ENCODE measurements around the gene SLC4A8.

SLC4A8 gene

DNA sequence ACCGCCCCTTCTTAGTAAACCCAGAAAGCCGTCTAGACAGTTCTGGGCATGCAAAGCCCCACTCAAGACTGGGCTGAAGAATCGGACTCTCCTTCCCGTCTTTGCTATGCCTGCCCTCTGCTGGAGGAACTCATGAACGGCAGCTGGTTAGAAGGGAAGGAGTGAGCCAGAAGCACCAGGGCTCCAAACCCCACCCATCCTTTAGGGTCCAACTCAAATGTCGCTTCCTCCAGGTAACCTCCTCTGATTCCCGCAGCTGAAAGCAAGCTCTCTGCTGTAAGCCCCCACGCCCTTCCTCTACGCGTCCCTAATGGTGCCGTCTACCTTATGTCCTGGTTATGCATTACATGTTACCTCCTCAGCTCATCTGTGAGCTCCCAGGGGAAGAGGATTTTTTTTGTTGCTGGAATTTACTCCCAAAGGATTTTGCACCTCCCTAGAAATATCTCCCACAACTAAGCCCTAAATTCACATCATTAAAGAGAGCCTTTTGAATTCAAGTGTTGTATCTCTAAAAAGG, 107.4 kb downstream of the SLC4A8 start:
- Histone ChIP-seq H3K36me3 (ENCODE audit: control insufficient read depth in 1 of 2, insufficient read depth in 2 of 2, low read depth in 1 of 2, low read length in 2 of 2) (no peaks in the 10 kb centered on the region), H4K91ac (ENCODE audit: low read length) (no peak overlapping the region), H2AFZ (ENCODE audit: low read depth, low read length) (no peak overlapping the region), H2AK5ac (ENCODE audit: low read length, severe bottlenecking) (no peak overlapping the region), H2BK12ac (ENCODE audit: low read length in 2 of 2) (no peak overlapping the region), H3K4ac (ENCODE audit: low read depth in 1 of 2, low read length in 2 of 2) (no peak overlapping the region), H3K4me3 (ENCODE audit: insufficient read depth in 1 of 2, low read depth in 1 of 2, low read length in 2 of 2) (no peak overlapping the region), H3K27me3 (ENCODE audit: control insufficient read depth in 1 of 2, insufficient read depth in 1 of 2, low read length in 2 of 2) (peaks cover 28 to 37% of the 10 kb centered on the region in 2 experiments), H4K8ac (ENCODE audit: low read length) (no peak overlapping the region), H3K4me2 (ENCODE audit: low read length, poor library complexity, severe bottlenecking) (no peak overlapping the region), H2BK15ac (ENCODE audit: low read depth, poor library complexity, severe bottlenecking) (no peak overlapping the region), H2BK120ac (ENCODE audit: low read depth, low read length) (no peak overlapping the region), H3K9ac (ENCODE audit: low read length) (peak overlapping the region; percentile 39), H3K14ac (ENCODE audit: low read length in 2 of 2) (no peak overlapping the region), H3K27ac (ENCODE audit: low read length, poor library complexity, severe bottlenecking) (no peak overlapping the region), H3K18ac (ENCODE audit: low read depth in 1 of 2, low read length in 2 of 2) (no peak overlapping the region), H3K23ac (ENCODE audit: low read length in 2 of 2) (no peak overlapping the region), H3K79me1 (replicated peaks; ENCODE audit: low read length, poor library complexity, severe bottlenecking) (no peaks in the 10 kb centered on the region), H3K9me3 (ENCODE audit: control insufficient read depth, low read length) (no peaks in the 10 kb centered on the region), H3K4me1 (ENCODE audit: control insufficient read depth, insufficient read depth, low read depth, low read length) (peaks cover 3% of the 10 kb centered on the region), H2BK5ac (ENCODE audit: low read depth, low read length, poor library complexity, severe bottlenecking) (no peak overlapping the region)
- 0% methylated on average over 8 of the region's 11 CpGs for WGBS
- peak; percentile 76 for DNase-seq

DNA sequence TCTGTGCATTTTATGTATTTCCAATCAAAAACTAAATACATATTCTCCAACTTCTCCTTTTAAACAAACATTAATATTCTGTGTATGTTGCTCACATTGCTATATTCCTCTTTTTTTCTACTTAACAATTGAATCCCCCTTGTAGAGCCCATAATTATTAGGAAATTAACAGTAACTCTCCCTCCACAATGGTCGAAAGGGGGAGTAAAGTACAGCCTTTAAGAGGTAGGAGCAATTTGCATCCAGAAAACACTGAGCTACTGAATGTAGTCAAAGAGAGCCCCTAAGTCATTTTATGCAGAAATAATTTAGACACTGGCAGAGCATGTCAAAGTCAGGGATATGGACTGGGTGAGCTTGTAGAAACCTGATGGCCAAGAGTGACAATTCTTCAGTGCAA, 109.2 kb downstream of the SLC4A8 start:
- Histone ChIP-seq H3K18ac (ENCODE audit: low read depth in 1 of 2, low read length in 2 of 2) (no peak overlapping the region), H2BK15ac (ENCODE audit: low read depth, poor library complexity, severe bottlenecking) (no peak overlapping the region), H3K23ac (ENCODE audit: low read length in 2 of 2) (no peak overlapping the region), H3K79me1 (replicated peaks; ENCODE audit: low read length, poor library complexity, severe bottlenecking) (no peaks in the 10 kb centered on the region), H3K14ac (ENCODE audit: low read length in 2 of 2) (no peak overlapping the region), H3K9ac (ENCODE audit: low read length) (no peak overlapping the region), H3K4me3 (ENCODE audit: insufficient read depth in 1 of 2, low read depth in 1 of 2, low read length in 2 of 2) (no peak overlapping the region), H2BK5ac (ENCODE audit: low read depth, low read length, poor library complexity, severe bottlenecking) (no peak overlapping the region), H2AK5ac (ENCODE audit: low read length, severe bottlenecking) (no peak overlapping the region), H3K36me3 (ENCODE audit: control insufficient read depth in 1 of 2, insufficient read depth in 2 of 2, low read depth in 1 of 2, low read length in 2 of 2) (no peaks in the 10 kb centered on the region), H2AFZ (ENCODE audit: low read depth, low read length) (no peak overlapping the region), H3K4me1 (ENCODE audit: control insufficient read depth, insufficient read depth, low read depth, low read length) (peaks cover 3% of the 10 kb centered on the region), H2BK12ac (ENCODE audit: low read length in 2 of 2) (no peak overlapping the region), H3K9me3 (ENCODE audit: control insufficient read depth, low read length) (no peaks in the 10 kb centered on the region), H2BK120ac (ENCODE audit: low read depth, low read length) (no peak overlapping the region), H3K27me3 (ENCODE audit: control insufficient read depth in 1 of 2, insufficient read depth in 1 of 2, low read length in 2 of 2) (peaks cover 30 to 33% of the 10 kb centered on the region in 2 experiments), H4K8ac (ENCODE audit: low read length) (no peak overlapping the region), H3K4me2 (ENCODE audit: low read length, poor library complexity, severe bottlenecking) (no peak overlapping the region), H3K27ac (ENCODE audit: low read length, poor library complexity, severe bottlenecking) (no peak overlapping the region), H4K91ac (ENCODE audit: low read length) (no peak overlapping the region), H3K4ac (ENCODE audit: low read depth in 1 of 2, low read length in 2 of 2) (no peak overlapping the region)
- 0% methylated on average over 1 of the region's 1 CpG for WGBS
- DNase-seq: peak; percentile 33

DNA sequence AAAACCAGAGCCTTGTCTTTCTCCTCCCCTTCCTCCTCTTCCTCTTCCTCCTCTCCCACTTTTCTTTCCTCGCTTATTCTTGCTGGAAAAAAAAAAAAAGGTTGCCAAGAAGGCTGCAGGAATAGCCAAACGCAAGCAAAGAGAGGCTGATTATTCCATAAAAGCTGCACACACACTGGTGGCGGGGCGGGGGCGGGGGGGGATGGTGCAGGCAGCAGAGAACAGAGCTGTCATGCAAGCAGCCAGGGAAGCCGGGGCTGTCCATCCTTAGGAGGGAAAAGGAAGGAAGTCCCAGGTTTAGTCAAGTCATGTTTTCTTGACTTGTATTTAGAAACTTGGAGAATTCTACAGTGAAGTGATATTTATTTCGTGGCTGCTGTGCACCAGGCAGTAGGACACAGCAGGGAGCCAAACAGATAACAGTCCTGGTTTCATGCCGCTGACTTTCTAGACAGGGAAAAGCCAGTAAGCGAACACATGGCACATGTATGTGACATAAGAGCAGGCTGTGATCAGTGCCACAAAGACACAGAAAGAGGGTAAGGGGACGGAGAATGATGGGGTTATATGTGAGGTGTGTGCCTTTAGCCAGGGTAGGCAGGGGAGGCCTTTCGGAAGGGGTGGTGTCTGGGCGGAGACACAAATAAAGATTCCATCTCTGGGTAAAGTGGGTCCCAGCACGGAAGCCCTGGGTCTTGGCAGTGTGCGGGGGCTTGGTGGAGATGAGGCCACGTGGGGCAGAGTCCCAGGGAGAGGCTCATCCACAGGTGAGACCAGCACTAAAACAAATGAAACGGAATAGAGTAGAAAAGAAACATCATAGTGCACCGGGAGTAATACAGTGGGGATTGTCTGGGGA, 109.8 kb downstream of the SLC4A8 start:
- peak overlapping the region in 1 of 2 experiments; percentile 72 for H3K23ac ChIP-seq (ENCODE audit: low read length in 2 of 2)
- H3K14ac ChIP-seq (ENCODE audit: low read length in 2 of 2): peak overlapping the region in 1 of 2 experiments; percentile 79
- no peak for DNase-seq
- H2BK5ac ChIP-seq (ENCODE audit: low read depth, low read length, poor library complexity, severe bottlenecking): no peak overlapping the region
- H3K36me3 ChIP-seq (ENCODE audit: control insufficient read depth in 1 of 2, insufficient read depth in 2 of 2, low read depth in 1 of 2, low read length in 2 of 2): no peaks in the 10 kb centered on the region
- no peak overlapping the region for H4K91ac ChIP-seq (ENCODE audit: low read length)
- H2AK5ac ChIP-seq (ENCODE audit: low read length, severe bottlenecking): no peak overlapping the region
- no peak overlapping the region for H4K8ac ChIP-seq (ENCODE audit: low read length)
- H3K9me3 ChIP-seq (ENCODE audit: control insufficient read depth, low read length): no peaks in the 10 kb centered on the region
- H3K27me3 ChIP-seq (ENCODE audit: control insufficient read depth in 1 of 2, insufficient read depth in 1 of 2, low read length in 2 of 2): peaks cover 24 to 33% of the 10 kb centered on the region in 2 experiments
- no peak overlapping the region for H2BK15ac ChIP-seq (ENCODE audit: low read depth, poor library complexity, severe bottlenecking)
- H2AFZ ChIP-seq (ENCODE audit: low read depth, low read length): no peak overlapping the region
- H2BK12ac ChIP-seq (ENCODE audit: low read length in 2 of 2): no peak overlapping the region
- no peak overlapping the region for H3K4me3 ChIP-seq (ENCODE audit: insufficient read depth in 1 of 2, low read depth in 1 of 2, low read length in 2 of 2)
- no peak overlapping the region for H3K27ac ChIP-seq (ENCODE audit: low read length, poor library complexity, severe bottlenecking)
- H3K18ac ChIP-seq (ENCODE audit: low read depth in 1 of 2, low read length in 2 of 2): no peak overlapping the region
- no peak overlapping the region for H3K9ac ChIP-seq (ENCODE audit: low read length)
- no peak overlapping the region for H2BK120ac ChIP-seq (ENCODE audit: low read depth, low read length)
- no peak overlapping the region for H3K4me2 ChIP-seq (ENCODE audit: low read length, poor library complexity, severe bottlenecking)
- peaks cover 3% of the 10 kb centered on the region for H3K4me1 ChIP-seq (ENCODE audit: control insufficient read depth, insufficient read depth, low read depth, low read length)
- no peaks in the 10 kb centered on the region for H3K79me1 ChIP-seq (replicated peaks; ENCODE audit: low read length, poor library complexity, severe bottlenecking)
- no peak overlapping the region for H3K4ac ChIP-seq (ENCODE audit: low read depth in 1 of 2, low read length in 2 of 2)
- 77% methylated on average over 17 of the region's 17 CpGs for WGBS

DNA sequence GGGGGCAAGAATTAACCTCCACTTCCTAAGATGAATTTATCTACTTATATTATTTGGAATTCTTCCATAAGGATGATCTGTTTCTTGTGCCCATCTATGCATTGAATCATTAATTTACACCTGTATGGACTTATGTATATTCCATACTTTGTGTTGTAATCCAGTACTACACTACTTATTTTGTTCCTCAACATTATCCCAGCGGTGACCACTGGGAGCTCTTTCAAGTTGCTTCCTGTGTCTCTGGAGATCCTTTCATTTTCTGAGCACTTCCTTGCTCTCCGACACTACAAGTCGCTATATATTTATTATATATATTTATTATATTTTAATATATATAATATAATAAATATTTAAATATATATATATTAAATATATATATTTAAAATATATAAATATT, 111.5 kb downstream of the SLC4A8 start:
- Histone ChIP-seq H2BK120ac (ENCODE audit: low read depth, low read length) (no peak overlapping the region), H3K14ac (ENCODE audit: low read length in 2 of 2) (no peak overlapping the region), H2BK12ac (ENCODE audit: low read length in 2 of 2) (no peak overlapping the region), H3K9me3 (ENCODE audit: control insufficient read depth, low read length) (no peaks in the 10 kb centered on the region), H3K9ac (ENCODE audit: low read length) (no peak overlapping the region), H3K27ac (ENCODE audit: low read length, poor library complexity, severe bottlenecking) (no peak overlapping the region), H3K79me1 (replicated peaks; ENCODE audit: low read length, poor library complexity, severe bottlenecking) (no peaks in the 10 kb centered on the region), H2BK15ac (ENCODE audit: low read depth, poor library complexity, severe bottlenecking) (no peak overlapping the region), H3K4me2 (ENCODE audit: low read length, poor library complexity, severe bottlenecking) (no peak overlapping the region), H2AK5ac (ENCODE audit: low read length, severe bottlenecking) (no peak overlapping the region), H3K23ac (ENCODE audit: low read length in 2 of 2) (no peak overlapping the region), H4K91ac (ENCODE audit: low read length) (no peak overlapping the region), H4K8ac (ENCODE audit: low read length) (no peak overlapping the region), H3K4me1 (ENCODE audit: control insufficient read depth, insufficient read depth, low read depth, low read length) (peaks cover 3% of the 10 kb centered on the region), H3K36me3 (ENCODE audit: control insufficient read depth in 1 of 2, insufficient read depth in 2 of 2, low read depth in 1 of 2, low read length in 2 of 2) (no peaks in the 10 kb centered on the region), H3K4ac (ENCODE audit: low read depth in 1 of 2, low read length in 2 of 2) (no peak overlapping the region), H3K27me3 (ENCODE audit: control insufficient read depth in 1 of 2, insufficient read depth in 1 of 2, low read length in 2 of 2) (peaks cover 12 to 22% of the 10 kb centered on the region in 2 experiments), H3K18ac (ENCODE audit: low read depth in 1 of 2, low read length in 2 of 2) (no peak overlapping the region), H3K4me3 (ENCODE audit: insufficient read depth in 1 of 2, low read depth in 1 of 2, low read length in 2 of 2) (no peak overlapping the region), H2BK5ac (ENCODE audit: low read depth, low read length, poor library complexity, severe bottlenecking) (no peak overlapping the region), H2AFZ (ENCODE audit: low read depth, low read length) (no peak overlapping the region)
- DNase-seq: peak; percentile 28
- 100% methylated on average over 1 of the region's 3 CpGs for WGBS
